ENCODE data around the gene CELA1.

The CELA1 gene

GRCh38 chr12:51379571-51379970 lies 33.1 kb upstream of the CELA1 start:
- Histone ChIP-seq H3K27me3 (replicated peaks; ENCODE audit: control insufficient read depth, insufficient read depth, low read length) (no peaks in the 10 kb centered on the region), H3K36me3 (ENCODE audit: control insufficient read depth, insufficient read depth, low read length) (peaks cover 18% of the 10 kb centered on the region), H3K4me3 (replicated peaks; ENCODE audit: low read depth, low read length) (no peak overlapping the region)
- TF ChIP-seq, protein P1, sequence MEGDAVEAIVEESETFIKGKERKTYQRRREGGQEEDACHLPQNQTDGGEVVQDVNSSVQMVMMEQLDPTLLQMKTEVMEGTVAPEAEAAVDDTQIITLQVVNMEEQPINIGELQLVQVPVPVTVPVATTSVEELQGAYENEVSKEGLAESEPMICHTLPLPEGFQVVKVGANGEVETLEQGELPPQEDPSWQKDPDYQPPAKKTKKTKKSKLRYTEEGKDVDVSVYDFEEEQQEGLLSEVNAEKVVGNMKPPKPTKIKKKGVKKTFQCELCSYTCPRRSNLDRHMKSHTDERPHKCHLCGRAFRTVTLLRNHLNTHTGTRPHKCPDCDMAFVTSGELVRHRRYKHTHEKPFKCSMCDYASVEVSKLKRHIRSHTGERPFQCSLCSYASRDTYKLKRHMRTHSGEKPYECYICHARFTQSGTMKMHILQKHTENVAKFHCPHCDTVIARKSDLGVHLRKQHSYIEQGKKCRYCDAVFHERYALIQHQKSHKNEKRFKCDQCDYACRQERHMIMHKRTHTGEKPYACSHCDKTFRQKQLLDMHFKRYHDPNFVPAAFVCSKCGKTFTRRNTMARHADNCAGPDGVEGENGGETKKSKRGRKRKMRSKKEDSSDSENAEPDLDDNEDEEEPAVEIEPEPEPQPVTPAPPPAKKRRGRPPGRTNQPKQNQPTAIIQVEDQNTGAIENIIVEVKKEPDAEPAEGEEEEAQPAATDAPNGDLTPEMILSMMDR (IDR thresholded peaks at IDR 0.05; ENCODE audit: insufficient read depth, low read length, poor library complexity, severe bottlenecking), result no peak
- no peak for DNase-seq (ENCODE audit: extremely low read depth, insufficient read length)

DNA sequence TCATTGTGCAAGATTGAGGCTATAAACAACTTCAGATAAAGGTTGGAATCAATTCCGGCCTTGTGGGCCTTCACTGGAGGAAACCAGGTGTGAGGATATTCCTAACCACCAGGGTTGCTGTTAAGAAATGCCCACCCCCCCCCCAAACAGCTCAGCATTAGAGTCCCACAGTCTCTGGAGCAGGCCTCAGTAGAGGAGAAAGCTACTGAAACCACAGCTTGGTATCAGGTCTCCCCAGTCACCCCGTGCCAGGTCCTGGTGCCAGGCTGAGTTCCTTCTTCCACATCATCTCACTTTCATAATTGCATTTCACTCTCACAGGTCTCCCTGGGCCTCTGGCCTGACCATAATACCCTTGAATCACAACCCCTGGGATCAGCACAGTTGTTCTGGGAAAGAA lies 32.3 kb upstream of the CELA1 start:
- no peak for DNase-seq (ENCODE audit: extremely low read depth, insufficient read length)
- peaks cover 22% of the 10 kb centered on the region for H3K36me3 ChIP-seq (ENCODE audit: control insufficient read depth, insufficient read depth, low read length)
- no peak overlapping the region for H3K4me3 ChIP-seq (replicated peaks; ENCODE audit: low read depth, low read length)
- H3K27me3 ChIP-seq (replicated peaks; ENCODE audit: control insufficient read depth, insufficient read depth, low read length), result no peaks in the 10 kb centered on the region
- TF ChIP-seq, protein P1 (IDR thresholded peaks at IDR 0.05; ENCODE audit: insufficient read depth, low read length, poor library complexity, severe bottlenecking), result no peak

- Histone ChIP-seq H3K4me3 (replicated peaks; ENCODE audit: low read depth, low read length) (no peak overlapping the region), H3K27me3 (replicated peaks; ENCODE audit: control insufficient read depth, insufficient read depth, low read length) (no peaks in the 10 kb centered on the region), H3K36me3 (ENCODE audit: control insufficient read depth, insufficient read depth, low read length) (peaks cover 19% of the 10 kb centered on the region)
- TF ChIP-seq, protein P1 (IDR thresholded peaks at IDR 0.05; ENCODE audit: insufficient read depth, low read length, poor library complexity, severe bottlenecking), result peak; percentile 7
- no peak for DNase-seq (ENCODE audit: extremely low read depth, insufficient read length)
Measured at GRCh38 chr12:51377099-51377984, 30.9 kb upstream of the CELA1 start.

DNA sequence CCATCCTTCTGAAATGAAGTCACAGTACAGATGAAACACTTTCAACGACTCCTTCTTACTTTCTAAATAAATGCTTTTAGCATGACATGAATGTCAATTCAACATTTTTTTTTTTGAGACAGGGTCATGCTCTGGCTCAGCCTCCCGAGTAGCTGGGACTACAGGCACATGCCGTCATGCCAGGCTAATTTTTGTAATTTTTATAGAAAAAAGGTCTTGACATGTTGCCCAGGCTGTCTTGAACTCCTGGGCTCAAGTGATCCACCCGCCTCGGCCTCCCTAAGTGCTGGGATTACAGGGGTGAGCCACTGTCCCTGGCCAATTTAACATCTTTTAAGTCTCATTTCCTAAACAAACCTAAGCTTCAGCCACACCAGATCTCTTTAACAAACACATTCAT lies 28.4 kb upstream of the CELA1 start:
- peaks cover 18% of the 10 kb centered on the region for H3K36me3 ChIP-seq (ENCODE audit: control insufficient read depth, insufficient read depth, low read length)

GRCh38 chr12:51374361-51374760 lies 27.9 kb upstream of the CELA1 start:
- TF ChIP-seq, protein P1 (IDR thresholded peaks at IDR 0.05; ENCODE audit: insufficient read depth, low read length, poor library complexity, severe bottlenecking), result no peak
- DNase-seq (ENCODE audit: extremely low read depth, insufficient read length), result no peak
- Histone ChIP-seq H3K27me3 (replicated peaks; ENCODE audit: control insufficient read depth, insufficient read depth, low read length) (no peaks in the 10 kb centered on the region), H3K4me3 (replicated peaks; ENCODE audit: low read depth, low read length) (no peak overlapping the region), H3K36me3 (ENCODE audit: control insufficient read depth, insufficient read depth, low read length) (peaks cover 16% of the 10 kb centered on the region)

More for the DNA sequence above, 28.4 kb upstream of the CELA1 start:
- no peak for DNase-seq (ENCODE audit: extremely low read depth, insufficient read length)
- TF ChIP-seq, protein P1 (IDR thresholded peaks at IDR 0.05; ENCODE audit: insufficient read depth, low read length, poor library complexity, severe bottlenecking), result no peak
- H3K4me3 ChIP-seq (replicated peaks; ENCODE audit: low read depth, low read length), result no peak overlapping the region
- no peaks in the 10 kb centered on the region for H3K27me3 ChIP-seq (replicated peaks; ENCODE audit: control insufficient read depth, insufficient read depth, low read length)
